Fibroblast of mammary gland (primary cell): ENCODE measurements around the gene MAP7.
"Not testable (repeated sequence)": the region's sequence is repeated elsewhere in the genome, so short reads cannot be mapped to it uniquely, and the experiment has no call there.

Experiments used
- DNase-seq: peaks from one replicate; pipeline ENCODE4 v3.0.0-alpha.2; 2010; ENCODE audit warnings: low read depth
- H3K4me3 ChIP-seq: 2 replicates; pipeline ENCODE4 v1.5.1; 2011; ENCODE audit warnings: low read depth, mild to moderate bottlenecking, low read length, moderate library complexity; ENCODE audit not compliant: control insufficient read depth
- CTCF ChIP-seq: conservative IDR thresholded peaks from 2 replicates; pipeline ENCODE4 v1.5.1; 2011; ENCODE audit warnings: low read depth, low read length, inconsistent platforms; ENCODE audit not compliant: control insufficient read depth, insufficient read depth

The MAP7 gene

DNA sequence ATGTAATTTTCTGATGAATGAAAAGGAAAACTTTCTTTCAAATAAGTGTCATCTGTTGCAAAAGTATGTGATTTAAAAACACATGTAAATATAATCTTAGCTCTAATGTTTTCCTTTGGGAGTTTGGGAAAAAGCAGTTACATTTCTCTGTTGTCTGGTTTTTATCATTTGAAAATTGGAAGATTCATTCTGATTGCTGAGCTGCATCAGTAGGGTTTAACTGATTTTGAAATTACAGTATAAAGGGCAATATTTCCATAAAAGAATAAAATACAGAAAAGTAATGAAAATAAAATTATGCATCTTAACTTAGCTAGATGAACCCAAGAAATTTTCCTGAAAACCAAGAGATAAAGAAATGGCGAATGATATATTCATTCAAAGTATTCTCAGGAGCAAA, 57.8 kb downstream of the MAP7 start:
- no peak for TF ChIP-seq CTCF
- no peak for DNase-seq

DNA sequence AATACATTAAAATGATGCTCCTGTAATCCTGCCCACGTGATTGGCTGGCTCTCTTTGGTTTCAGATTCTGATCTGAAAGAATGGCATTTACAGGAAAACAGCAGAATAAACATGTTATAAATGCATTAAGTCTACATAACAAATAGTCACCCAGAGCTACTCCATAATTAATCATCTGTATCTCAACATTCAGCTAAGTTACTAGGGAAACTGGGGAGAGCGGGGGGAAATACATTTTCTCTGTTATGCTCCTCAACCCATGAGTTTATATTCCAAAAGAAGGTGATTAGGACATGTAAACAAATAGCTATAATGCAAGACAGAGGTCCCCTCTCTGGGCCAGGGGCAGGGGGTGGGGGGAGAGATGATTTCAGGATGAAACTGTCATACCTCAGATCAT, 58.5 kb downstream of the MAP7 start:
- TF ChIP-seq CTCF, result no peak
- DNase-seq, result no peak
- no peak overlapping the region for H3K4me3 ChIP-seq

More for the DNA sequence above, 57.8 kb downstream of the MAP7 start:
- no peak overlapping the region for H3K4me3 ChIP-seq

DNA sequence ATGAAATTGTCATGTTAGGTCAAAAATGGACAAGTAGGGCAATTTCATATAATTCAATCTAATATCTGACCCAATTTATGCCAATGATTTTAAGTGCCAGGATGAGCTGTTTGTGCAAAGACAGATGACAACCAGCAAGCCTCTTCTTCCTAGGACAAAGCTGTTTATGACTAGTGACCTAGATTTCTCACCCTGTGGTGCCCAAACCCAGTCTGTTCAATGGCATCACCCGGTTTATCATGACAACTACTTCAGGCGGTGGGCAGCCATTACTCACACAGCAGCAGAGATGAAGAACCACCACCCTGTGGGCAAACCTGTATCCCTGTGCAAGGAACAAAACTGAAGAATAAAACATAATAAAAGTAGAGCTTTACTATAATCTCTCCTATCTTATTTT, 59.0 kb downstream of the MAP7 start:
- no peak overlapping the region for H3K4me3 ChIP-seq
- DNase-seq, result no peak
- TF ChIP-seq CTCF, result no peak

GRCh38 chr6:136489689-136490033, 60.6 kb downstream of the MAP7 start:
- not testable (repeated sequence) for H3K4me3 ChIP-seq, DNase-seq

DNA sequence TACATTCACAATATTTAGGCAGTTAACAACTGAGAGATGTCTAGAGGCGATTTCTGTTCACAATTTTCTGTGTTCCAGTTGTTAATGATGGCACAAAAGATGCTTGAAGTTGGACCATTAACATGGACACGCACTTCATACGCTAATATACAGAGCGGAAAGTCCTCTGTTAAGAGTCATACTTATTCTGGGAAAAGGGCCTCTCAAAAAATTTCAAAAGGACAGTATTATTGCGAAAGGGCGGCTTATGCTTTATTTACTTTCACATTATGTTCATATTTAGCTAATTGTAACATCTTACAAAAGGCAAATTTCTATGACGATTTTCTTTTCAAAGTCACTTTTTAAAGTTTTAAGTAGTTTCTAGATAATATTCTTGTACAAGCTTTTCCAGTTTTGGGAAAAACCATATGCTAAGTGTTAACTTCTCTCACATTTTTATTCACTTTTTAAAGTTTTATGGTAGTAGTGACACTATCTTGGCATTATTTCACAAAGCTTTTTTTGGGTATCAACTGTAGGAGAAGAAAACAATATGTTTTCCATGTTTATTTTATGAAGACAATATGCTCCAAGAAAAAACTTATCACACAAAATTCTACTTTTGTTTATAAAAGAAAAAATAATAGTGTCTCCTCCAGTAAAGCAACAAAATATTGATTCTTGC, 62.3 kb downstream of the MAP7 start:
- no peak for TF ChIP-seq CTCF

DNA sequence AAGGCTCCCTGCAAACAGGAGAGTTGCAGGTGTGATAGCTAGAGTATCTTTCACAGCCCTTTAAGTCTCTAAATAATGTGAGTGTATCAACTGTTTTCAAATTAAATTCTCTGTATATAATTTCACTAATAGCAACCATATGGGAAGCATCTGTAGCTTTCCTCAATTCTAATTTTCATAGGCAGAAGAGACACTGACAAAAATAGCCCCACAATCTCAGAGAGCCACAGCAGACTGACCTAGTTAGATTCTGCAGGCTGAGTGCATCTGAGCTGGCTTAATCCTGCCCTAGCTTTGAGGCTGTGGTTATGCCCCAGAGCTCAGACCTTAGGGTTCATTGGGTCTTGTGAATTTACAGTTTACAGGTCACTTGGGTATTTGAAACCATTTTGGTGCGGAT, 63.9 kb downstream of the MAP7 start:
- H3K4me3 ChIP-seq, result no peak overlapping the region
- TF ChIP-seq CTCF, result no peak
- no peak for DNase-seq

More for the DNA sequence above, 62.3 kb downstream of the MAP7 start:
- H3K4me3 ChIP-seq, result no peak overlapping the region
- DNase-seq, result peak; percentile 24

DNA sequence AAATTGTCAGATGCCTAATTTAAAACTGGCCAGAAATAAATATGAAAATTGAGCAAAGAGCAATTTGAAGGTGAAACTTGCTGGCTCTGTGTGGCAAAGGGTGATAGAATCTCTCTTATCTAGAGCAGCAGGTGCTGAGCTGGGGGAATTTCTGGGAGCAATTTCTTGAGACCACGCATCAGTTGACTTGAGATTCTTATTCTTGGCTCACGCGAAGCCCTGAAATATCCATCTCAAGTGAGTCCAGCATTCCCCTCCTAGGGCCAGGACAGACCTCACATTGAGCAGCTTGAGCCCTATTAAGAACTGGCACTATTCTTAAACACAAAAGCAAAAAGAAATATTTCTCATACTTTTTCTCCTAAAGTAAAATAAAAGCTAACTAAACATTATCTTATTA, 66.3 kb downstream of the MAP7 start:
- no peak for TF ChIP-seq CTCF
- DNase-seq, result no peak
- no peak overlapping the region for H3K4me3 ChIP-seq

DNA sequence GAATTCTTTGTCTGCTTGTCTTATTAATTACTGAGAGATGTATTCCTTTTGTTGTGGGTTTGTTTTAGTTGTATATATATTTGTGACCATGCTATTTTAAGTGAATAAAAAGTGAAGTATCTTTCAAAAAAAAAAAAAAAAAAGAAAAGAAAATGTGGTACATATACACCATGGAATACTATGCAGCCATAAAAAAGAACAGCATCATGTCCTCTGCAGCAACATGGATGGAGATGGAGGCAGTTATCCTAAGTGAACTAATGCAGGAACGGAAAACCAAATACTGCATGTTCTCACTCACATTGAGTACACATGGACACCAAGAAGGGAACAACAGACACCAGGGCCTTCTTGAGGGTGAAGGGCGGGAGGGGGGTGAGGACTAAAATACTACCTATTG, 67.2 kb downstream of the MAP7 start:
- not testable (repeated sequence) for DNase-seq, H3K4me3 ChIP-seq
